ENCODE data around the gene ADAMTSL5.
"Not testable (repeated sequence)": the region's sequence is repeated elsewhere in the genome, so short reads cannot be mapped to it uniquely, and the experiment has no call there.

ADAMTSL5 gene

GRCh38 chr19:1549332-1549945, 36.6 kb upstream of the ADAMTSL5 start:
- Histone ChIP-seq H3K4me2 (ENCODE audit: low read depth, low read length, poor library complexity, severe bottlenecking) (no peak overlapping the region), H3K9ac (ENCODE audit: low read depth, low read length, poor library complexity, severe bottlenecking) (no peak overlapping the region), H3K27me3 (ENCODE audit: insufficient read depth, low read length, poor library complexity, severe bottlenecking) (no peaks in the 10 kb centered on the region), H3K4me3 (ENCODE audit: low read length, poor library complexity, severe bottlenecking) (no peak overlapping the region), H3K79me2 (ENCODE audit: insufficient read depth, low read length) (no peaks in the 10 kb centered on the region), H4K20me1 (ENCODE audit: insufficient read depth, low read length, poor library complexity, severe bottlenecking) (no peaks in the 10 kb centered on the region), H3K9me3 (ENCODE audit: insufficient read depth, low read depth, low read length) (no peaks in the 10 kb centered on the region), H3K36me3 (ENCODE audit: insufficient read depth, low read length) (no peaks in the 10 kb centered on the region), H3K9me2 (replicated peaks; ENCODE audit: low read depth, low read length) (no peaks in the 10 kb centered on the region), H2AFZ (ENCODE audit: low read length) (no peak overlapping the region), H3K4me1 (ENCODE audit: insufficient read depth, low read length, poor library complexity, severe bottlenecking) (no peaks in the 10 kb centered on the region), H3F3A (ENCODE audit: low read depth) (no peaks in the 10 kb centered on the region)
- no peak for TF ChIP-seq EZH2phosphoT487 (IDR thresholded peaks at IDR 0.05; ENCODE audit: borderline replicate concordance)
- TF ChIP-seq CTCF (conservative IDR thresholded peaks at IDR 0.05; ENCODE audit: low read length), result no peak

- Histone ChIP-seq H3K79me2 (ENCODE audit: insufficient read depth, low read length) (no peaks in the 10 kb centered on the region), H3K9me3 (ENCODE audit: insufficient read depth, low read depth, low read length) (no peaks in the 10 kb centered on the region), H3K36me3 (ENCODE audit: insufficient read depth, low read length) (no peaks in the 10 kb centered on the region), H2AFZ (ENCODE audit: low read length) (no peak overlapping the region), H3F3A (ENCODE audit: low read depth) (no peaks in the 10 kb centered on the region), H3K4me2 (ENCODE audit: low read depth, low read length, poor library complexity, severe bottlenecking) (no peak overlapping the region), H3K4me1 (ENCODE audit: insufficient read depth, low read length, poor library complexity, severe bottlenecking) (no peaks in the 10 kb centered on the region), H4K20me1 (ENCODE audit: insufficient read depth, low read length, poor library complexity, severe bottlenecking) (no peaks in the 10 kb centered on the region), H3K27me3 (ENCODE audit: insufficient read depth, low read length, poor library complexity, severe bottlenecking) (no peaks in the 10 kb centered on the region), H3K9me2 (replicated peaks; ENCODE audit: low read depth, low read length) (no peaks in the 10 kb centered on the region), H3K9ac (ENCODE audit: low read depth, low read length, poor library complexity, severe bottlenecking) (no peak overlapping the region), H3K4me3 (ENCODE audit: low read length, poor library complexity, severe bottlenecking) (no peak overlapping the region)
- no peak for TF ChIP-seq CTCF (conservative IDR thresholded peaks at IDR 0.05; ENCODE audit: low read length)
- TF ChIP-seq EZH2phosphoT487 (IDR thresholded peaks at IDR 0.05; ENCODE audit: borderline replicate concordance), result no peak
Measured at GRCh38 chr19:1540365-1540925, 27.6 kb upstream of the ADAMTSL5 start.

- not testable (repeated sequence) for H3K9ac ChIP-seq (ENCODE audit: low read depth, low read length, poor library complexity, severe bottlenecking); H3K36me3 ChIP-seq (ENCODE audit: insufficient read depth, low read length); H2AFZ ChIP-seq (ENCODE audit: low read length); H3K4me3 ChIP-seq (ENCODE audit: low read length, poor library complexity, severe bottlenecking); H3K9me3 ChIP-seq (ENCODE audit: insufficient read depth, low read depth, low read length); H3K9me2 ChIP-seq (replicated peaks; ENCODE audit: low read depth, low read length); H3K4me2 ChIP-seq (ENCODE audit: low read depth, low read length, poor library complexity, severe bottlenecking); H3K4me1 ChIP-seq (ENCODE audit: insufficient read depth, low read length, poor library complexity, severe bottlenecking); H3K79me2 ChIP-seq (ENCODE audit: insufficient read depth, low read length); H3K27me3 ChIP-seq (ENCODE audit: insufficient read depth, low read length, poor library complexity, severe bottlenecking); H3F3A ChIP-seq (ENCODE audit: low read depth); H4K20me1 ChIP-seq (ENCODE audit: insufficient read depth, low read length, poor library complexity, severe bottlenecking)
Measured at GRCh38 chr19:1539749-1540148, 26.9 kb upstream of the ADAMTSL5 start.

GRCh38 chr19:1538978-1539377, 26.2 kb upstream of the ADAMTSL5 start:
- Histone ChIP-seq H3K36me3 (ENCODE audit: insufficient read depth, low read length) (no peaks in the 10 kb centered on the region), H3K9me3 (ENCODE audit: insufficient read depth, low read depth, low read length) (no peaks in the 10 kb centered on the region), H3K79me2 (ENCODE audit: insufficient read depth, low read length) (no peaks in the 10 kb centered on the region), H3K4me3 (ENCODE audit: low read length, poor library complexity, severe bottlenecking) (no peak overlapping the region), H2AFZ (ENCODE audit: low read length) (no peak overlapping the region), H3K4me1 (ENCODE audit: insufficient read depth, low read length, poor library complexity, severe bottlenecking) (no peaks in the 10 kb centered on the region), H3K4me2 (ENCODE audit: low read depth, low read length, poor library complexity, severe bottlenecking) (no peak overlapping the region), H3F3A (ENCODE audit: low read depth) (no peaks in the 10 kb centered on the region), H3K27me3 (ENCODE audit: insufficient read depth, low read length, poor library complexity, severe bottlenecking) (no peaks in the 10 kb centered on the region), H3K9ac (ENCODE audit: low read depth, low read length, poor library complexity, severe bottlenecking) (no peak overlapping the region), H3K9me2 (replicated peaks; ENCODE audit: low read depth, low read length) (no peaks in the 10 kb centered on the region), H4K20me1 (ENCODE audit: insufficient read depth, low read length, poor library complexity, severe bottlenecking) (no peaks in the 10 kb centered on the region)
- TF ChIP-seq CTCF (conservative IDR thresholded peaks at IDR 0.05; ENCODE audit: low read length) (no peak), EZH2phosphoT487 (IDR thresholded peaks at IDR 0.05; ENCODE audit: borderline replicate concordance) (no peak)

GRCh38 chr19:1535699-1536098, 22.9 kb upstream of the ADAMTSL5 start:
- not testable (repeated sequence) for H3K9me3 ChIP-seq (ENCODE audit: insufficient read depth, low read depth, low read length); H3K9me2 ChIP-seq (replicated peaks; ENCODE audit: low read depth, low read length); H3K36me3 ChIP-seq (ENCODE audit: insufficient read depth, low read length); H3K27me3 ChIP-seq (ENCODE audit: insufficient read depth, low read length, poor library complexity, severe bottlenecking); H3K79me2 ChIP-seq (ENCODE audit: insufficient read depth, low read length); H3K4me2 ChIP-seq (ENCODE audit: low read depth, low read length, poor library complexity, severe bottlenecking); H3K4me1 ChIP-seq (ENCODE audit: insufficient read depth, low read length, poor library complexity, severe bottlenecking); H4K20me1 ChIP-seq (ENCODE audit: insufficient read depth, low read length, poor library complexity, severe bottlenecking); H3K9ac ChIP-seq (ENCODE audit: low read depth, low read length, poor library complexity, severe bottlenecking); H3F3A ChIP-seq (ENCODE audit: low read depth); H2AFZ ChIP-seq (ENCODE audit: low read length); H3K4me3 ChIP-seq (ENCODE audit: low read length, poor library complexity, severe bottlenecking)
